Cardiac muscle cell (in vitro differentiated cells and primary cell): ENCODE results near the gene ZNF439. TPM values are rescaled to one million over a fixed set of nuclear protein-coding genes. Genes with fewer than 3 reads are reported as not detected.
"Not testable (repeated sequence)": the region's sequence is repeated elsewhere in the genome, so short reads cannot be mapped to it uniquely, and the experiment has no call there.

Experiments
- DNase-seq, 2 donors: peaks; one replicate each; pipeline versions ENCODE4 v3.0.0 to v3.0.0-alpha.2; 2010 to 2017; ENCODE audit warnings: low read depth in 1 of 2, low spot score in 1 of 2
- H3K27ac ChIP-seq: fragments of 200-600 bp; sonication (generic); 2 replicates; pipeline ENCODE4 v1.5.1; 2016
- H3K27me3 ChIP-seq: fragments of 200-600 bp; sonication (generic); 2 replicates; pipeline ENCODE4 v1.6.0; 2016; ENCODE audit warnings: control low read depth
- H3K36me3 ChIP-seq: fragments of 200-600 bp; sonication (generic); 2 replicates; pipeline ENCODE4 v1.5.1; 2016; ENCODE audit warnings: control low read depth
- H3K4me1 ChIP-seq: fragments of 200-600 bp; sonication (generic); 2 replicates; pipeline ENCODE4 v1.8.1; 2017; ENCODE audit warnings: low read depth, mild to moderate bottlenecking, mixed run types
- H3K4me3 ChIP-seq: fragments of 200-600 bp; sonication (generic); 2 replicates; pipeline ENCODE4 v1.5.1; 2016; ENCODE audit warnings: mild to moderate bottlenecking
- H3K9me3 ChIP-seq: fragments of 200-600 bp; sonication (generic); 2 replicates; pipeline ENCODE4 v1.5.1; 2017; ENCODE audit warnings: low read depth, mild to moderate bottlenecking, control low read depth
- polyA plus RNA-seq: library from polyadenylated mRNA; unstranded; fragments of >200 nt; fragmentation: Nextera tagmentation; extraction: Ambion mirVana; gene quantifications from 2 replicates; pipeline ENCODE4 v1.2.1, GENCODE V29; 2016
- total RNA-seq: library from RNA; depleted of rRNA; stranded (reverse); fragments of >200 nt; gene quantifications from 2 replicates; pipeline ENCODE4 v1.2.3, GENCODE V29; 2016
- TF ChIP-seq, protein P1 (sequence below): IDR thresholded peaks from 2 replicates; pipeline ENCODE4 v1.5.1; 2012; ENCODE audit warnings: low read depth, mild to moderate bottlenecking, low read length

The ZNF439 gene
- total and polyA plus RNA-seq, 2 experiments from 2014 or later = 3.6 TPM; not detected in 1

GRCh38 chr19:11843722-11844121 lies 4.8 kb upstream of the ZNF439 start:
- TF ChIP-seq, protein P1, sequence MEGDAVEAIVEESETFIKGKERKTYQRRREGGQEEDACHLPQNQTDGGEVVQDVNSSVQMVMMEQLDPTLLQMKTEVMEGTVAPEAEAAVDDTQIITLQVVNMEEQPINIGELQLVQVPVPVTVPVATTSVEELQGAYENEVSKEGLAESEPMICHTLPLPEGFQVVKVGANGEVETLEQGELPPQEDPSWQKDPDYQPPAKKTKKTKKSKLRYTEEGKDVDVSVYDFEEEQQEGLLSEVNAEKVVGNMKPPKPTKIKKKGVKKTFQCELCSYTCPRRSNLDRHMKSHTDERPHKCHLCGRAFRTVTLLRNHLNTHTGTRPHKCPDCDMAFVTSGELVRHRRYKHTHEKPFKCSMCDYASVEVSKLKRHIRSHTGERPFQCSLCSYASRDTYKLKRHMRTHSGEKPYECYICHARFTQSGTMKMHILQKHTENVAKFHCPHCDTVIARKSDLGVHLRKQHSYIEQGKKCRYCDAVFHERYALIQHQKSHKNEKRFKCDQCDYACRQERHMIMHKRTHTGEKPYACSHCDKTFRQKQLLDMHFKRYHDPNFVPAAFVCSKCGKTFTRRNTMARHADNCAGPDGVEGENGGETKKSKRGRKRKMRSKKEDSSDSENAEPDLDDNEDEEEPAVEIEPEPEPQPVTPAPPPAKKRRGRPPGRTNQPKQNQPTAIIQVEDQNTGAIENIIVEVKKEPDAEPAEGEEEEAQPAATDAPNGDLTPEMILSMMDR = no peak
- DNase-seq = no peak

GRCh38 chr19:11847615-11848014 lies 911 bp upstream of the ZNF439 start:
- not testable (repeated sequence) for H3K27ac ChIP-seq, H3K27me3 ChIP-seq, H3K36me3 ChIP-seq, H3K4me3 ChIP-seq, H3K4me1 ChIP-seq, DNase-seq, H3K9me3 ChIP-seq
- TF ChIP-seq, protein P1 = peak; percentile 5

More at GRCh38 chr19:11843722-11844121, 4.8 kb upstream of the ZNF439 start:
- Histone ChIP-seq H3K4me3 (no peak overlapping the region), H3K36me3 (no peaks in the 10 kb centered on the region), H3K4me1 (no peaks in the 10 kb centered on the region), H3K9me3 (no peaks in the 10 kb centered on the region), H3K27me3 (no peaks in the 10 kb centered on the region), H3K27ac (no peak overlapping the region)

GRCh38 chr19:11848200-11848593 lies 329 bp upstream of the ZNF439 start:
- H3K27me3 ChIP-seq = no peaks in the 10 kb centered on the region
- H3K36me3 ChIP-seq = no peaks in the 10 kb centered on the region
- H3K27ac ChIP-seq = no peak overlapping the region
- H3K4me1 ChIP-seq = no peaks in the 10 kb centered on the region
- no peak for DNase-seq
- TF ChIP-seq, protein P1 = no peak
- no peaks in the 10 kb centered on the region for H3K9me3 ChIP-seq
- H3K4me3 ChIP-seq = no peak overlapping the region

GRCh38 chr19:11850289-11850688 lies 1.8 kb downstream of the ZNF439 start:
- H3K36me3 ChIP-seq, H3K4me1 ChIP-seq, H3K4me3 ChIP-seq, H3K9me3 ChIP-seq, H3K27ac ChIP-seq, DNase-seq, H3K27me3 ChIP-seq: not testable (repeated sequence)

- Histone ChIP-seq H3K36me3 (no peaks in the 10 kb centered on the region), H3K27me3 (no peaks in the 10 kb centered on the region), H3K4me3 (no peak overlapping the region), H3K4me1 (no peaks in the 10 kb centered on the region), H3K27ac (no peak overlapping the region), H3K9me3 (no peaks in the 10 kb centered on the region)
- TF ChIP-seq, protein P1 = no peak
- DNase-seq = no peak
Measured at GRCh38 chr19:11853358-11853757, 4.8 kb downstream of the ZNF439 start.

GRCh38 chr19:11856596-11857250 lies 8.2 kb downstream of the ZNF439 start:
- no peaks in the 10 kb centered on the region for H3K9me3 ChIP-seq
- H3K4me1 ChIP-seq = no peaks in the 10 kb centered on the region
- no peak for DNase-seq
- H3K27me3 ChIP-seq = no peaks in the 10 kb centered on the region
- no peaks in the 10 kb centered on the region for H3K36me3 ChIP-seq
- H3K4me3 ChIP-seq = no peak overlapping the region
- no peak overlapping the region for H3K27ac ChIP-seq
- TF ChIP-seq, protein P1 = no peak
